Measurements from ENCODE around the gene FUT7.

- no peak for TF ChIP-seq POLR2AphosphoS5 (IDR thresholded peaks at IDR 0.05)
- TF ChIP-seq POLR2A (IDR thresholded peaks at IDR 0.05; ENCODE audit: low read depth): no peak
- TF ChIP-seq, protein P1, sequence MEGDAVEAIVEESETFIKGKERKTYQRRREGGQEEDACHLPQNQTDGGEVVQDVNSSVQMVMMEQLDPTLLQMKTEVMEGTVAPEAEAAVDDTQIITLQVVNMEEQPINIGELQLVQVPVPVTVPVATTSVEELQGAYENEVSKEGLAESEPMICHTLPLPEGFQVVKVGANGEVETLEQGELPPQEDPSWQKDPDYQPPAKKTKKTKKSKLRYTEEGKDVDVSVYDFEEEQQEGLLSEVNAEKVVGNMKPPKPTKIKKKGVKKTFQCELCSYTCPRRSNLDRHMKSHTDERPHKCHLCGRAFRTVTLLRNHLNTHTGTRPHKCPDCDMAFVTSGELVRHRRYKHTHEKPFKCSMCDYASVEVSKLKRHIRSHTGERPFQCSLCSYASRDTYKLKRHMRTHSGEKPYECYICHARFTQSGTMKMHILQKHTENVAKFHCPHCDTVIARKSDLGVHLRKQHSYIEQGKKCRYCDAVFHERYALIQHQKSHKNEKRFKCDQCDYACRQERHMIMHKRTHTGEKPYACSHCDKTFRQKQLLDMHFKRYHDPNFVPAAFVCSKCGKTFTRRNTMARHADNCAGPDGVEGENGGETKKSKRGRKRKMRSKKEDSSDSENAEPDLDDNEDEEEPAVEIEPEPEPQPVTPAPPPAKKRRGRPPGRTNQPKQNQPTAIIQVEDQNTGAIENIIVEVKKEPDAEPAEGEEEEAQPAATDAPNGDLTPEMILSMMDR (IDR thresholded peaks at IDR 0.05): no peak
Observed at GRCh38 chr9:137016436-137016835, 15.5 kb downstream of the FUT7 start.

All from esophagus muscularis mucosa (tissue), 3 donors.